ENCODE measurements around the gene PGP.
A peak's percentile ranks its signal among the peaks of the same experiment; 100 is the strongest.
"Not testable (repeated sequence)": the region's sequence is repeated elsewhere in the genome, so short reads cannot be mapped to it uniquely, and the experiment has no call there.

The PGP gene

GRCh38 chr16:2204416-2205103 lies 10.1 kb downstream of the PGP start:
- no peaks in the 10 kb centered on the region for H3K9me3 ChIP-seq (ENCODE audit: control insufficient read depth, insufficient read depth, low read length)
- no peaks in the 10 kb centered on the region for H3K4me1 ChIP-seq (ENCODE audit: control insufficient read depth, insufficient read depth, low read length)
- peak overlapping the region; percentile 94 for H3K4me3 ChIP-seq (ENCODE audit: low read depth, low read length)
- H3K9ac ChIP-seq (ENCODE audit: low read depth, low read length), result peak overlapping the region; percentile 94
- H3K36me3 ChIP-seq (ENCODE audit: control insufficient read depth, insufficient read depth, low read length), result peaks cover 30% of the 10 kb centered on the region
- H3K27me3 ChIP-seq (ENCODE audit: control insufficient read depth, insufficient read depth, low read length), result peaks cover 4% of the 10 kb centered on the region

GRCh38 chr16:2203119-2203688 lies 11.4 kb downstream of the PGP start:
- H3K4me1 ChIP-seq (ENCODE audit: control insufficient read depth, insufficient read depth, low read length); H3K9ac ChIP-seq (ENCODE audit: low read depth, low read length); H3K9me3 ChIP-seq (ENCODE audit: control insufficient read depth, insufficient read depth, low read length); H3K4me3 ChIP-seq (ENCODE audit: low read depth, low read length): not testable (repeated sequence)
- Histone ChIP-seq H3K27me3 (ENCODE audit: control insufficient read depth, insufficient read depth, low read length) (peaks cover 12% of the 10 kb centered on the region), H3K36me3 (ENCODE audit: control insufficient read depth, insufficient read depth, low read length) (peaks cover 17% of the 10 kb centered on the region)

- H3K9ac ChIP-seq (ENCODE audit: low read depth, low read length), result no peak overlapping the region
- H3K36me3 ChIP-seq (ENCODE audit: control insufficient read depth, insufficient read depth, low read length), result no peaks in the 10 kb centered on the region
- no peaks in the 10 kb centered on the region for H3K9me3 ChIP-seq (ENCODE audit: control insufficient read depth, insufficient read depth, low read length)
- H3K4me3 ChIP-seq (ENCODE audit: low read depth, low read length), result no peak overlapping the region
- H3K27me3 ChIP-seq (ENCODE audit: control insufficient read depth, insufficient read depth, low read length), result peaks cover 28% of the 10 kb centered on the region
- H3K4me1 ChIP-seq (ENCODE audit: control insufficient read depth, insufficient read depth, low read length), result no peaks in the 10 kb centered on the region
Measured at GRCh38 chr16:2200313-2200712, 14.3 kb downstream of the PGP start.

DNA sequence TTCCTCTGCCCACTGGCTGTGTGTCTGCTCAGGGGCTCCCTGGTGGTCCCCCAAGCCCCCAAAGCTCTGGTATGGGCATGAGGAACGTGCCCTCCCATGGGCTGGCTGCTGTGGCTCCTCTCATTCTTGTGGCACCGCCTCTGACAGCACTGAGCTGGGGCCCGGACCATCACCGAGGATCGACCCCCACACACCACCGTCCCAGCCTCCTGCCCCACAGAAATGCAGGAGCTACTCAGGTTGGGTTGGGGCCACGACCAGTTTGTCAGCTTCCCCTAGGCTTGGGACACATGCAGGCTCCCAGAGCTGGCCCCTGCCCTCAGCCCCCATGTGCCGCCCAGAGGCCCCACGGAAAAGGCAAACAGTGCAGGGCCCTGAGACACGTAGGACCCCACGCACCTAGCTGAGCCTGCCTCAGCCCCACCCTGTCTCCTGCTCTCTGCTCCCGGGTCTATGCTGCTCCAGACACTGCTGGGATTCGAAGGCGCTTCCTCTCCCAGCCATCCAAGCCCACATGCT lies 15.0 kb downstream of the PGP start:
- Histone ChIP-seq H3K9ac (ENCODE audit: low read depth, low read length) (no peak overlapping the region), H3K4me1 (ENCODE audit: control insufficient read depth, insufficient read depth, low read length) (no peaks in the 10 kb centered on the region), H3K9me3 (ENCODE audit: control insufficient read depth, insufficient read depth, low read length) (no peaks in the 10 kb centered on the region), H3K27me3 (ENCODE audit: control insufficient read depth, insufficient read depth, low read length) (peaks cover 28% of the 10 kb centered on the region), H3K36me3 (ENCODE audit: control insufficient read depth, insufficient read depth, low read length) (no peaks in the 10 kb centered on the region), H3K4me3 (ENCODE audit: low read depth, low read length) (no peak overlapping the region)

GRCh38 chr16:2199095-2199494 lies 15.5 kb downstream of the PGP start:
- H3K27me3 ChIP-seq (ENCODE audit: control insufficient read depth, insufficient read depth, low read length), result peaks cover 28% of the 10 kb centered on the region
- no peak overlapping the region for H3K4me3 ChIP-seq (ENCODE audit: low read depth, low read length)
- H3K36me3 ChIP-seq (ENCODE audit: control insufficient read depth, insufficient read depth, low read length), result no peaks in the 10 kb centered on the region
- no peaks in the 10 kb centered on the region for H3K4me1 ChIP-seq (ENCODE audit: control insufficient read depth, insufficient read depth, low read length)
- H3K9ac ChIP-seq (ENCODE audit: low read depth, low read length), result no peak overlapping the region
- no peaks in the 10 kb centered on the region for H3K9me3 ChIP-seq (ENCODE audit: control insufficient read depth, insufficient read depth, low read length)

DNA sequence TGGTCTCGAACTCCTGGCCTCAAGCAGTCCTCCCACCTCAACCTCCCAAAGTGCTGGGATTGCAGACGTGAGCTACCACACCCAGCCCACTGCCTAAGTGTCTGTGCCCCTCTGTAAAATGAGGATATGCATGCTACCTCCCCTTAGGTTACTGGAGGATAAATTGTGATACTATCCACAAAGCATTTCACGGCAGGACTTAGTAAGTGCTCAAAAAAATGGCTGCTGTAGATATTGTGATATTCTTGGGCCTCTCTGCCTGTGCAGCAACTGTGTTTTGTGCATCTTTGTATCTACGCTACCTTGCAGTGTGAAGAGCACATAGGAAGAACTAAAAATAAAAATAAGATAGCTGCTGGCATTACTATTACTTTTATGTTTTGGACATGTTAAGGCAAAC lies 16.4 kb downstream of the PGP start:
- Histone ChIP-seq H3K9ac (ENCODE audit: low read depth, low read length) (no peak overlapping the region), H3K4me3 (ENCODE audit: low read depth, low read length) (no peak overlapping the region), H3K9me3 (ENCODE audit: control insufficient read depth, insufficient read depth, low read length) (no peaks in the 10 kb centered on the region), H3K36me3 (ENCODE audit: control insufficient read depth, insufficient read depth, low read length) (no peaks in the 10 kb centered on the region), H3K27me3 (ENCODE audit: control insufficient read depth, insufficient read depth, low read length) (peaks cover 28% of the 10 kb centered on the region), H3K4me1 (ENCODE audit: control insufficient read depth, insufficient read depth, low read length) (no peaks in the 10 kb centered on the region)

DNA sequence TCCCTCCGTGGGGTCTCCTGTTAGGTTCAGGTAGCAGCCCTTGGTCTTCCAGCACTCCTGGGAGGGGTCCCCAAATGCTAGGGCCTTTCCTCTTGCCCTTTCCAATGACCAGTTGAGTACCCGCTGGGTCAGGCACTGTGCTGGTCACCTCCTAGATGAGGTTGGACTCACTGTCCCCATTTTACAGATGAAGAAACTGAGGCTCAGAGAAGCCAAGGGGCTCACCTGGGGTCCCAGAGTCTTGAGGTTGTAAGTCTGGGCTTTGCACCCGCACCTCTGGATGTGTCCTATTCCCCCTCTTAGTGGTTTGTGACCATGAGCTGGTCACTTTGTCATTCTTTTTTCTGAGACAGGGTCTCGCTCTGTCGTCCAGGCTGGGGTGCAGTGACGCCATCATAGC lies 16.9 kb downstream of the PGP start:
- peaks cover 28% of the 10 kb centered on the region for H3K27me3 ChIP-seq (ENCODE audit: control insufficient read depth, insufficient read depth, low read length)
- no peaks in the 10 kb centered on the region for H3K4me1 ChIP-seq (ENCODE audit: control insufficient read depth, insufficient read depth, low read length)
- H3K9me3 ChIP-seq (ENCODE audit: control insufficient read depth, insufficient read depth, low read length), result no peaks in the 10 kb centered on the region
- no peaks in the 10 kb centered on the region for H3K36me3 ChIP-seq (ENCODE audit: control insufficient read depth, insufficient read depth, low read length)
- H3K9ac ChIP-seq (ENCODE audit: low read depth, low read length), result no peak overlapping the region
- H3K4me3 ChIP-seq (ENCODE audit: low read depth, low read length), result no peak overlapping the region

- Histone ChIP-seq H3K9me3 (ENCODE audit: control insufficient read depth, insufficient read depth, low read length) (no peaks in the 10 kb centered on the region), H3K36me3 (ENCODE audit: control insufficient read depth, insufficient read depth, low read length) (no peaks in the 10 kb centered on the region), H3K9ac (ENCODE audit: low read depth, low read length) (no peak overlapping the region), H3K4me1 (ENCODE audit: control insufficient read depth, insufficient read depth, low read length) (no peaks in the 10 kb centered on the region), H3K4me3 (ENCODE audit: low read depth, low read length) (peak overlapping the region; percentile 32), H3K27me3 (ENCODE audit: control insufficient read depth, insufficient read depth, low read length) (peaks cover 28% of the 10 kb centered on the region)
Measured at GRCh38 chr16:2196981-2197511, 17.6 kb downstream of the PGP start.

GRCh38 chr16:2196162-2196980 lies 18.3 kb downstream of the PGP start, which contains the start of gene CASKIN1:
CASKIN1 (minus strand) TSS chr16:2196605; CDS start chr16:2196432, 173 bp downstream.
- no peak within 1 kb of the TSS for H3K9ac ChIP-seq (ENCODE audit: low read depth, low read length)
- no peaks in the 10 kb centered on the region for H3K9me3 ChIP-seq (ENCODE audit: control insufficient read depth, insufficient read depth, low read length)
- H3K4me1 ChIP-seq (ENCODE audit: control insufficient read depth, insufficient read depth, low read length), result no peaks in the 10 kb centered on the region
- H3K36me3 ChIP-seq (ENCODE audit: control insufficient read depth, insufficient read depth, low read length), result no peaks in the 10 kb centered on the region
- peaks cover 28% of the 10 kb centered on the region for H3K27me3 ChIP-seq (ENCODE audit: control insufficient read depth, insufficient read depth, low read length)
- peak within 1 kb of the TSS; percentile 49 for H3K4me3 ChIP-seq (ENCODE audit: low read depth, low read length)

- H3K9me3 ChIP-seq (ENCODE audit: control insufficient read depth, insufficient read depth, low read length), result no peaks in the 10 kb centered on the region
- peak overlapping the region; percentile 49 for H3K4me3 ChIP-seq (ENCODE audit: low read depth, low read length)
- no peak overlapping the region for H3K9ac ChIP-seq (ENCODE audit: low read depth, low read length)
- peaks cover 28% of the 10 kb centered on the region for H3K27me3 ChIP-seq (ENCODE audit: control insufficient read depth, insufficient read depth, low read length)
- H3K36me3 ChIP-seq (ENCODE audit: control insufficient read depth, insufficient read depth, low read length), result no peaks in the 10 kb centered on the region
- no peaks in the 10 kb centered on the region for H3K4me1 ChIP-seq (ENCODE audit: control insufficient read depth, insufficient read depth, low read length)
Measured at GRCh38 chr16:2195322-2196161, 19.1 kb downstream of the PGP start.

- Histone ChIP-seq H3K4me1 (ENCODE audit: control insufficient read depth, insufficient read depth, low read length) (no peaks in the 10 kb centered on the region), H3K9me3 (ENCODE audit: control insufficient read depth, insufficient read depth, low read length) (no peaks in the 10 kb centered on the region), H3K27me3 (ENCODE audit: control insufficient read depth, insufficient read depth, low read length) (peaks cover 24% of the 10 kb centered on the region), H3K9ac (ENCODE audit: low read depth, low read length) (no peak overlapping the region), H3K36me3 (ENCODE audit: control insufficient read depth, insufficient read depth, low read length) (no peaks in the 10 kb centered on the region), H3K4me3 (ENCODE audit: low read depth, low read length) (peak overlapping the region; percentile 49)
Measured at GRCh38 chr16:2194852-2195321, 19.8 kb downstream of the PGP start.

Measured in iPS-15b (cell line).